Progenitor cell of endocrine pancreas (in vitro differentiated cells): ENCODE results near the gene SHC4. TPM values are rescaled to one million over a fixed set of nuclear protein-coding genes. Genes with fewer than 3 reads are reported as not detected.
"Not testable (repeated sequence)": the region's sequence is repeated elsewhere in the genome, so short reads cannot be mapped to it uniquely, and the experiment has no call there.

Experiments used
- DNase-seq: peaks from one replicate; pipeline ENCODE4 v3.0.0; 2021; ENCODE audit warnings: low spot score; ENCODE audit not compliant: unreplicated experiment
- H3K27ac Mint-ChIP-seq: 2 replicates; pipeline ENCODE4 v1.8.0; 2021; ENCODE audit warnings: mild to moderate bottlenecking, moderate library complexity, mixed read lengths
- H3K27me3 Mint-ChIP-seq: 2 replicates; pipeline ENCODE4 v1.8.0; 2021; ENCODE audit warnings: mixed read lengths
- H3K36me3 Mint-ChIP-seq: 2 replicates; pipeline ENCODE4 v1.8.0; 2022; ENCODE audit warnings: mixed read lengths; ENCODE audit not compliant: insufficient read depth
- H3K4me1 Mint-ChIP-seq: 2 replicates; pipeline ENCODE4 v1.8.0; 2021; ENCODE audit warnings: low read depth, mixed read lengths
- H3K4me3 Mint-ChIP-seq: 2 replicates; pipeline ENCODE4 v1.8.0; 2021; ENCODE audit warnings: low read depth, mild to moderate bottlenecking, moderate library complexity, mixed read lengths
- H3K9me3 Mint-ChIP-seq: 2 replicates; pipeline ENCODE4 v1.8.0; 2021; ENCODE audit warnings: low read depth, mixed read lengths
- total RNA-seq: library from RNA; stranded (reverse); gene quantifications from 2 replicates; pipeline ENCODE4 v1.2.1, GENCODE V29; 2021
- TF ChIP-seq, protein P1 (sequence below): fragments of 200-600 bp; sonication (generic); IDR thresholded peaks from one replicate; pipeline ENCODE4 v1.5.0; 2021; ENCODE audit warnings: antibody characterized with exemption, mild to moderate bottlenecking; ENCODE audit not compliant: unreplicated experiment

The SHC4 gene
- total RNA-seq, 1 donor from 2014 or later, result 0.36 TPM

DNA sequence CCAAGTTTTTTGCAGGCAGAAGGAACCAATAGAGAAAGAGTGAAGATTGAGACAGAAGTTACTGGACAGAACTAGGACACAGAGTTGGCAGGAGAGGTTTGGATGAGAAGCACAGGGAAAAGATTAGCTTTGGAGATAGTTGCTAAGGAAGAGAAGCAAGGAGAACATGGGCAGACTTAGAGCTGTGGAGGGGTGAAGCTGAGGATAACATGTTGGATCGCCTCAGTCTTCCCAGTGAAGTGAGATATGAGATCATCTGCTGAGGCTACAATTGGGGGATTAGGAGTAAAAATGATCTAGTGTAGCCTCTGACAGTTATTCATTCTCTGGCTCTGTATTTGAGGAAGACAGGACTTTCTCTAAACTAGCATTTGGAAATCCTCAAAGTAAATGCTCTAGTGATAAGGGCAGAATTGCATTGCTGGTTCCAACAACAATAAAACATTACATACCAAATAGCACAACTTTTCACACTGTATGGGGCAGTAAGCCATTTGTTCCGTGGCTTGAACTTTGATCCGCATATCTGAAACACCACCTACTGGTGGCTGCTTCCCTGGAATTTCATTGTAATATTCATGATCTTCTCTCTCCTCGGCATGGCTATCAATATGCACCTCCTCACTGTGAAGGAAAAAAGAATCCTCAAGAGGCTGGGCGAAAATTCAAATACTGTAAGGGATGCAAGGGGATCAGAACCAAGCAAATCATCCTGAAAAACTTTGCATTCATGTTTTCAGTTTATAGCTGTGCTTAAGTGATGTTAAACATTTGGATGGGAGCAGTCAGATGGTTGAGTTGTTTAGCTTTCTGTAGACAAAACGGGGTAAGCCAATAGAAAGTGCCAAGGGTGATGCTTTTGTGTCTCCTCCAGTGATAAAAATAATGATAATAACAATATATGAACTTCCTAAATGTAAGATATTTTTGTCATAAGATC is 107.9 kb downstream of the SHC4 start:
- H3K4me3 Mint-ChIP-seq, result no peak overlapping the region
- TF ChIP-seq, protein P1, sequence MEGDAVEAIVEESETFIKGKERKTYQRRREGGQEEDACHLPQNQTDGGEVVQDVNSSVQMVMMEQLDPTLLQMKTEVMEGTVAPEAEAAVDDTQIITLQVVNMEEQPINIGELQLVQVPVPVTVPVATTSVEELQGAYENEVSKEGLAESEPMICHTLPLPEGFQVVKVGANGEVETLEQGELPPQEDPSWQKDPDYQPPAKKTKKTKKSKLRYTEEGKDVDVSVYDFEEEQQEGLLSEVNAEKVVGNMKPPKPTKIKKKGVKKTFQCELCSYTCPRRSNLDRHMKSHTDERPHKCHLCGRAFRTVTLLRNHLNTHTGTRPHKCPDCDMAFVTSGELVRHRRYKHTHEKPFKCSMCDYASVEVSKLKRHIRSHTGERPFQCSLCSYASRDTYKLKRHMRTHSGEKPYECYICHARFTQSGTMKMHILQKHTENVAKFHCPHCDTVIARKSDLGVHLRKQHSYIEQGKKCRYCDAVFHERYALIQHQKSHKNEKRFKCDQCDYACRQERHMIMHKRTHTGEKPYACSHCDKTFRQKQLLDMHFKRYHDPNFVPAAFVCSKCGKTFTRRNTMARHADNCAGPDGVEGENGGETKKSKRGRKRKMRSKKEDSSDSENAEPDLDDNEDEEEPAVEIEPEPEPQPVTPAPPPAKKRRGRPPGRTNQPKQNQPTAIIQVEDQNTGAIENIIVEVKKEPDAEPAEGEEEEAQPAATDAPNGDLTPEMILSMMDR, result peak; percentile 54
- no peak for DNase-seq
- H3K36me3 Mint-ChIP-seq, result no peaks in the 10 kb centered on the region
- H3K9me3 Mint-ChIP-seq, result peaks cover 3% of the 10 kb centered on the region
- H3K27me3 Mint-ChIP-seq, result no peaks in the 10 kb centered on the region
- H3K27ac Mint-ChIP-seq, result no peak overlapping the region
- H3K4me1 Mint-ChIP-seq, result peaks cover 7% of the 10 kb centered on the region

DNA sequence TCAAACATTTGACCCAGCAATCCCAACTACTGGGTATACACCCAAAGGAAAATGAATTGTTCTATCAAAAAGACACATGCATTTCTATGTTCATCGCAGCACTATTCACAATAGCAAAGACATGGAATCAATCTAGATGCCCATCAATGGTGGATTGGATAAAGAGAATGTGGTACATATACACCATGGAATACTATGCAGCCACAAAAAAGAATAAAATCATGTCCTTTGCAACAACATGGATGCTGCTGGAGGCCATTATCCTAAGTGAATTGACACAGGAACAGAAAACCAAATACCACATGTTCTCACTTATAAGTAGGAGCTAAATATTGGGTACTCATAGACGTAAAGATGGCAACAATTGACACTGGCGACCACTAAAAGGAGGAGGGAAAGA is 109.3 kb downstream of the SHC4 start:
- not testable (repeated sequence) for H3K27me3 Mint-ChIP-seq, H3K4me3 Mint-ChIP-seq, H3K27ac Mint-ChIP-seq, H3K4me1 Mint-ChIP-seq, H3K9me3 Mint-ChIP-seq, H3K36me3 Mint-ChIP-seq, DNase-seq

DNA sequence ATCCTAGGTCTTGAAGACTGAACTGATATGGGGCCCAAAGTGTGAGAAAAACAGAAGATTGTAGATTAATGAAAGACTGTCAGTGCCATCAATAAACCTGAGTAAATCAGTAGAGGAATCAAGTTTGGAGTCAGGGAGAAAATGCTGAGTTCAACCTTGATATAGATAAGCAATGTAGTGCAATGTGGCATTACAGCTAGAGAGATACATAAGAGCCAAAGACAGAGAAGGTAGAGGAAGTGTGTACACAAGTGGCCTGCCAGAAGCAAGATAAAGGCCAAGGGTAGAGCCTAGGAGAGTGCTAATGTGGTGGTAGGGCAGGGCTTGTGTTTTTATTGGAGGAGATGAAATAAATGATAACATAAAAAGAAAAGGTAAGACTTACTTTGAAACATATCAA is 111.8 kb downstream of the SHC4 start:
- TF ChIP-seq, protein P1, result no peak
- no peak for DNase-seq
- Mint-ChIP-seq H3K27me3 (no peaks in the 10 kb centered on the region), H3K9me3 (peaks cover 3% of the 10 kb centered on the region), H3K4me1 (peaks cover 6% of the 10 kb centered on the region), H3K27ac (no peak overlapping the region), H3K36me3 (no peaks in the 10 kb centered on the region), H3K4me3 (no peak overlapping the region)

DNA sequence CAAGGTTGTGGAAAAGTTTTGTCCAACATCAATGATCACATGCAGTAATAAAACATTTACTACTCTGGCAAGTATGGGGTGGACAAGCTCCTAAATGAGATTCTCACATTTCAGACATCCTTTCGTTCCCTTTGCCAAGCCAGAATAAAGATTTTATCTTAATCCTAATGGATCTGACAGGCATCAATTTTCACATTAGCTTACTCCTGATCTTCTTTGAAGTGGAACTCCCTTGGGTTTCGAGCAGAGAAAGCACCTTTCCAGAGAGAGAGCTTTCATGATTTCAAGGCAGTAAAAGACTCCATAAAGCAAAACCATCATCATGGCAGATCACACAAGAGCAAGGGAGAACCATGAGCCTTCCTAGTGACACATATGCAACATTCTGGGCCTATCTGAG is 113.1 kb downstream of the SHC4 start:
- TF ChIP-seq, protein P1, result no peak
- Mint-ChIP-seq H3K27ac (no peak overlapping the region), H3K4me1 (peaks cover 3% of the 10 kb centered on the region), H3K36me3 (no peaks in the 10 kb centered on the region), H3K9me3 (peaks cover 3% of the 10 kb centered on the region), H3K4me3 (no peak overlapping the region), H3K27me3 (no peaks in the 10 kb centered on the region)
- no peak for DNase-seq

DNA sequence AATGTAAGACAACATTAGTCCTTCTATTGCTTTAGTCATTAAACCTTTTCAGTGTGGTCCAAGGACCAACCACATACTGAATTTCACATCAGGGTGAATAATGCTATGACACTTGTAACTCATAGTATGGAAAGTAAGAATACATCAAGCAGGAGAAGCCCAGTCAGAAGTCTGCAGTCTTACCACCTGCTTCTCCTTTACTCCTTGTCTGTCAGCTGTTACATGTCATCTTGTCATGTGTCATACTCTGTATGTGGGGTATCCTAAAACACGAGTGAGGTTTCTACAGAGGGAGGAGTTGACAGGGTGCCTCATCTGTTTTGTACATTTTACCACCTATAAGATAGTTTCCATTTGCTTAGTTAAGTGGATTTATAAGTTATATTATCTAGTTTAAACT is 118.6 kb downstream of the SHC4 start:
- Mint-ChIP-seq H3K9me3 (peaks cover 7% of the 10 kb centered on the region), H3K27me3 (no peaks in the 10 kb centered on the region)

More for the DNA sequence above, 118.6 kb downstream of the SHC4 start:
- no peak for DNase-seq
- H3K4me3 Mint-ChIP-seq, result no peak overlapping the region
- TF ChIP-seq, protein P1, result no peak
- H3K36me3 Mint-ChIP-seq, result no peaks in the 10 kb centered on the region
- H3K27ac Mint-ChIP-seq, result no peak overlapping the region
- no peaks in the 10 kb centered on the region for H3K4me1 Mint-ChIP-seq
